RWPE1 (cell line): Measurements from ENCODE around the gene NSUN4.

Experiments used
- CTCF ChIA-PET: fragments of 350-600 bp; sonication (Branson Sonifier 250); formaldehyde crosslinking; extraction: SDS; loops from one replicate; lab custom pipeline; 2021; lab: Yijun Ruan, JAX
- POLR2A ChIA-PET: fragments of 400-600 bp; formaldehyde crosslinking; extraction: SDS; loops from one replicate; lab custom pipeline; 2020; ENCODE audit warnings: antibody characterized with exemption; ENCODE audit not compliant: low non-redundant PET; lab: Yijun Ruan, JAX
- DNase-seq: peaks from one replicate; pipeline ENCODE4 v3.0.0; 2012; ENCODE audit warnings: low spot score
- H3K27ac ChIP-seq: fragments of 450-650 bp; 2 replicates; pipeline ENCODE4 v1.5.1; 2017
- TF ChIP-seq, protein P1 (sequence below): fragments of 450-650 bp; conservative IDR thresholded peaks from 2 replicates; pipeline ENCODE4 v1.5.1; 2017; ENCODE audit warnings: low read depth, mild to moderate bottlenecking

Gene NSUN4

DNA sequence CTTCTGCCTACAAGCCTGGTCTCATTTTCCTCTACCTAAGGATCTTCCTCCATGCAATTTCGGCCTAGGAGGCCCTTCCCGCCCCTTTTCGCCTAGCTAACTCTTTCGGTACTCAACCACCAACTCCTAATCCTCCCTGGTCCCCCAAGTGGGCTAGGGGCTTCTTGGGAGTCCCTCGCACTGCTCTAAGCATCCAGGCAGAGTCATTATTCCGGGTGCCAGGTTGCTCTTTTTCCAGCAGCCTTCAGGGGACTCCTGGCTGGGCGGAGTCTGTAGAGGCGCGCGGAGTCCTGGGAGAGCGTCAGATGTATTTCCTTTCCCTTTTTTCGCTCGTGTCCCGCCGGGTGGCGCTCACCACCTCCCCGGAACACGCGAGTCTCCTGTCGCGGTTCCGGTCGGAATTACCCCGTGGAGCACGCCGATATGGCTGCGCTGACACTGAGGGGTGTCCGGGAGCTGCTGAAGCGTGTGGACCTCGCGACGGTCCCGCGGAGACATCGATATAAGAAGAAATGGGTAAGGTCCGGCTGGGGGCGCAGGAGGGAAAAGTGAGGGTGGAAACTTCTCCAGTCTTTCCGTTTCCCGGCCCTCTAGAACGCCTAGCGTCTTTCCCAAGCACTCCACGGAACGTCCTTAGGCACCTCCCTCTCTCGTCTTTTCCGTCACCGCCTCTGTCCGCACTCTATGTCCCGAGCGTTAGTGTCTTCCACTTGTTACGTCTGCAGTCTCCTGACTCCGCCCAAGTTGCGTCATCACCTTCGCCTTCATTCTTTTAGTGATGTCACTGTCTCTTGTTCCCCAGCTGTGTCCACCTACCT, at the start of gene NSUN4:
Gene NSUN4, plus strand, starts transcription at position 404 of the 818 bp plus-strand sequence. Its CDS starts 20 bp downstream, at position 424.
- H3K27ac ChIP-seq: peak within 1 kb of the TSS; percentile 98
- peak; percentile 89 for DNase-seq
- TF ChIP-seq, protein P1, sequence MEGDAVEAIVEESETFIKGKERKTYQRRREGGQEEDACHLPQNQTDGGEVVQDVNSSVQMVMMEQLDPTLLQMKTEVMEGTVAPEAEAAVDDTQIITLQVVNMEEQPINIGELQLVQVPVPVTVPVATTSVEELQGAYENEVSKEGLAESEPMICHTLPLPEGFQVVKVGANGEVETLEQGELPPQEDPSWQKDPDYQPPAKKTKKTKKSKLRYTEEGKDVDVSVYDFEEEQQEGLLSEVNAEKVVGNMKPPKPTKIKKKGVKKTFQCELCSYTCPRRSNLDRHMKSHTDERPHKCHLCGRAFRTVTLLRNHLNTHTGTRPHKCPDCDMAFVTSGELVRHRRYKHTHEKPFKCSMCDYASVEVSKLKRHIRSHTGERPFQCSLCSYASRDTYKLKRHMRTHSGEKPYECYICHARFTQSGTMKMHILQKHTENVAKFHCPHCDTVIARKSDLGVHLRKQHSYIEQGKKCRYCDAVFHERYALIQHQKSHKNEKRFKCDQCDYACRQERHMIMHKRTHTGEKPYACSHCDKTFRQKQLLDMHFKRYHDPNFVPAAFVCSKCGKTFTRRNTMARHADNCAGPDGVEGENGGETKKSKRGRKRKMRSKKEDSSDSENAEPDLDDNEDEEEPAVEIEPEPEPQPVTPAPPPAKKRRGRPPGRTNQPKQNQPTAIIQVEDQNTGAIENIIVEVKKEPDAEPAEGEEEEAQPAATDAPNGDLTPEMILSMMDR: peak; percentile 80
- ChIA-PET CTCF (interaction anchor here (0.5 to 1.4 kb wide), 8 partner anchors 9 to 1582 kb away, joined by 3 to 5 read pairs (median 3); partner anchors contain the start of genes LRRC41 and UQCRH), POLR2A (interaction anchor here (0.6 kb wide), 2 partner anchors 97 to 1898 kb away, joined by 3 to 4 read pairs; no protein-coding TSS in a partner anchor)

DNA sequence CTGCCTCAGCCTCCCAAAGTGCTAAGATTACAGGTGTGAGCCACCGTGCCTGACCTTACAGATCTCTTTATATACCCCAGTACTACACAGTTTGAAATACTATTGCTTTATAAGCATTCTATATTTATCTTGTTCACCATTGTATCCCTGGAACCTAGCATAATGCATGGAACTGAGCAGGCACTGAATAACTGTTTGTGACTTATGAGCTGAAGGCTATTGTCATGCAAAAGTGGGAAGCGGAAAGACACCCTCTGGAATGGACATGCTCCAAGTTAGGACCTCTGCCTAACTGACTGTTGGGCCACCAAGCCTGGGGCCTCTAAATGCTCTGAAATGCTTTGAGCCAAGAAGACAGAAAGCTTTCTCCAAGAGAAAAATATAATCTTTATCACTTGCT, 45.3 kb upstream of the NSUN4 start:
- DNase-seq: no peak
- TF ChIP-seq, protein P1: no peak
- no peak overlapping the region for H3K27ac ChIP-seq
- POLR2A ChIA-PET: no interaction called here
- CTCF ChIA-PET: interaction anchor here (0.6 kb wide), 1 partner anchor 39 kb away, joined by 4 read pairs; no protein-coding TSS in a partner anchor

DNA sequence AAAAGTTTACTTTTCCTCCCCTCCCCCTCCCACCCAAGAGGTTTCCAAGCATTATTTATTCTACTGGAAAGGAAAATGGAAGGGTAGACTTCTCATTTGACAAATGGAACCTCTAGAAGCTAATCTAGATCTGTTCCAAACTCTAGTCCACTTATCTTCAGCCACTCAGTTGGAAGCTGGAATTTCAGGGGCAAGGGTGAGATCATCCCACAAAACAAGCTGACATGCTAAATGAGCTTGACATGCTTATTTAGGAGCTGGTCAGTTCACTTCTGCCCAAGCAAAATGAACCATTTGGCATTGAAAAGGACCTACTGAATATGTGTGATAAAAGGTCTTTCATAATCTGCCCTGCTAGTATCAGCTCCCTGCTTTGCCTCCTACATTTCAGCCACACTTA, 42.2 kb upstream of the NSUN4 start:
- ChIA-PET CTCF (interaction anchor here (0.6 to 1.0 kb wide), 2 partner anchors 53 to 308 kb away, joined by 3 to 5 read pairs; no protein-coding TSS in a partner anchor), POLR2A (no interaction called here)
- TF ChIP-seq, protein P1: no peak
- DNase-seq: no peak
- no peak overlapping the region for H3K27ac ChIP-seq

DNA sequence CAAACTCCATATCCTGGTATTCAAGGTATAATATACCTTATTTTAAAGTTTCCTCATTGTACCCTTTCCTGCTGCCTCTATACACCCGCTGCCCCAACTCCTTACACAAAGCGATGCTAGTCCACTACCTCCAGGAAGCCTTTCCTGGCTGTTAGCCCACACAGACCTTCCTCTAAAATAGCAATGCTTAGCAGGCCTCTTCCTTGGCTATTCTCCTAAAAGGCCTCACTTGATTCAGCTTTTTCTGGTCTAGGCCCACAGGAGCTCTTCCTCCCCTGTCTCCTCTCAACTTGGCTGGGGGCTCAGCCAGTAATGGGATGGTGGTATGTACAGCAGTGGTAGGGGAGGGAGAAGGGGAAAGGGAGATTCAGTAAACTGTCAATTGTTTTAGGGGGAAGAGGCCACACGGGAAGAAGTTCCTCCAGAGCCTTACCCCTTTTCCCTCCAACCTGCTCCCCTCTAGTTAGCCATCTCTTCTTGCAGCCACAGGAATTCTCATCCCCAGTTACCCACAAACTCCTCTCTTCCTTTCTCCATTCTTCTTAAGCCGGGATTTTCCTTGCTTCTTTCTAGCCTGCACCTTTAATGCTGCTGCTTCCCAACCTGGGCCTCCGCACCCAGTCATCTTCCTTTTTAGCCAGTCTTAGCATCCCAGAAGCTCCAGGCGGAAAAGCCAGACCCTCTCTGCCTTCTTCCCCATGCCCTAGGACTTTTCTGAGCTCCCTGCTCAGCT, 39.8 kb upstream of the NSUN4 start:
- TF ChIP-seq, protein P1: no peak
- CTCF ChIA-PET: interaction anchor here (0.6 kb wide), 1 partner anchor 165 kb away, joined by 3 read pairs; no protein-coding TSS in a partner anchor
- peak overlapping the region; percentile 89 for H3K27ac ChIP-seq
- POLR2A ChIA-PET: no interaction called here
- DNase-seq: no peak

DNA sequence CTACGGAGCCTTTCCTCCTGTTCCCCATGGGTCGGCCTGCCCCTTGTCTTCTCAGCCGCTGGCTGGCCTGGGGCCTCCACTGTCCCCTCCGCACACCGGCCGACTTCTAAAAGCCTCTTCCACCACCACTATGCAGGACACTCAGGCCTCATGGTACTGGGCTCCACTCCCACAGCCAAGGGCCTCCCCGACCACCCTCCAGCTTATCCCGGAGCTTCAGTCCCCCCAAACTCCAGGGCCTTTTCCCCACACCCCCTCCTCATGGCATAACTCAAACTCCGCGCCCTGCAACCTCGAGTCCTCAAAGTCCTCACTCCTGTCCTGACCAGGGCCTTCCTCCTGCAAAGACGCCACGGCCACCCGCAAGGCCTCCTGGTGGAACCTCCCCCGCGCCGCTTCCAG, 39.2 kb upstream of the NSUN4 start:
- peak overlapping the region; percentile 89 for H3K27ac ChIP-seq
- DNase-seq: no peak
- TF ChIP-seq, protein P1: no peak
- ChIA-PET CTCF (interaction anchor here (0.6 kb wide), 1 partner anchor 166 kb away, joined by 3 read pairs; no protein-coding TSS in a partner anchor), POLR2A (no interaction called here)
